HK-2 (cell line): Measurements from ENCODE around the gene GSTA2.
A peak's percentile ranks its signal among the peaks of the same experiment; 100 is the strongest.
"Not testable (repeated sequence)": the region's sequence is repeated elsewhere in the genome, so short reads cannot be mapped to it uniquely, and the experiment has no call there.

Experiments
- DNase-seq: peaks from one replicate; pipeline ENCODE4 v3.0.0-alpha.2; 2018; ENCODE audit not compliant: unreplicated experiment

GSTA2 gene

DNA sequence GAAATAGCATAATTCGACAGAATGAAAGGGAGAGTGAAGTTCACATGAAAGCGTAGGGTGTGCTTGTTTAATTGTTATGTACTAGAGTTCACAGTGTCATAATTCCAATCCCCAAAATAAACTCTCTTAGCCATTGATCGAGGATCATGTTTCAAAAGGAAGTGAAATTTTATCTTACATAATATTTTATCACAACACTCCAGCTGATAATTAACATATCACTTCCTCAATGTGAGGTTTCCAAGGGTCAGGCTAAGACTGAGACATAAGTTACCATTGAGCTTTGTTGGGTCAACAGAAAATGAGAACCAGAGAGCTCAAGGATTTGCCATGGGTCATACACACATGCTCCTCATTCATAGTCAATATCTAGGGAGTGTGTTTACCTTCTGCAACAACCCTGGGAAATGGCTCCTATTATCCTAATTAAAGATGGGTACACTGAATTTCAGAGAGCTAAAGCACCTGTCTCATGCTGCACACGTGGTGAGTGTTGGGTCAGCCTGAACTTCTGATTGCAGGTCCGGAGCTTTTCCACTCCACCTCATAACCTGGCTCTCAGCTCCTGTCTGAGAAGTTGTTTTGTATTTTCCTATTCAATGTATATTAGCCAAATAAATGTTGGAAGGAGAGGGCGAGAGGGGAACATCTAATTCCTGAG lies 3.0 kb downstream of the GSTA2 start:
- no peak for DNase-seq

GRCh38 chr6:52759085-52759484 lies 4.2 kb downstream of the GSTA2 start:
- no peak for DNase-seq

DNA sequence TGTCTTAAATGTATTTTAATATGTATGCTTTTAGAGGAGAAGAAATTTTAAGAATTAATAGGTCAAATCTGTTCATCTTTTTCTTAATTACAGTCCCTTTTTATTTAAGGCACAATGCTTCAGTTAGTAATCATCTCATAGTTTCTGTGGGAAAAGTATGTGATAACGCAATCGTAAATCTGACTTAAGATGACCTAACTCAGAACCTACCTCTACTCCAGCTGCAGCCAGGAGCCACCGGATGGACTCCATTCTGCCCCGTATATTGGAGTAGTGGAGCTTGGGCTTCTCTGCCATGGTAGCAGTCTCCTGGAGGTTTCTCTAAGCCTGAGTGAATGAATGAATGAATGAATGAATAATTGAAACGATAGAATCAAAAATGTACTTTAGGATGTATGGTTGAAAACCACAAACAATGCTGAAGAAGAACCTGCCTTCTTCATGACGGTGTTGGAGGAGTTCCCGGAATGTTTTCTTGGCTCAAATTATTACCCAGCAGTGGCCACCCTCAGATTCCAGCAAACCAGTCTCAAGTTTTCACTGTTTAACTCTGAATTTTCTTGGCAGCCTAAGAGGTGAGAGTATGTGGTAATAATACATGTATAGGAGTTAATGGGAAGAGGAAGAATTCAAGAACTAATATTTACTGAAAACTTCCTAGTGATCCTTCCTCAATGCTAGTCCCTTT lies 5.5 kb downstream of the GSTA2 start:
- not testable (repeated sequence) for DNase-seq

- no peak for DNase-seq
Measured at GRCh38 chr6:52754443-52754842, 8.8 kb downstream of the GSTA2 start.

- not testable (repeated sequence) for DNase-seq
Measured at GRCh38 chr6:52753137-52753536, 10.1 kb downstream of the GSTA2 start.

DNA sequence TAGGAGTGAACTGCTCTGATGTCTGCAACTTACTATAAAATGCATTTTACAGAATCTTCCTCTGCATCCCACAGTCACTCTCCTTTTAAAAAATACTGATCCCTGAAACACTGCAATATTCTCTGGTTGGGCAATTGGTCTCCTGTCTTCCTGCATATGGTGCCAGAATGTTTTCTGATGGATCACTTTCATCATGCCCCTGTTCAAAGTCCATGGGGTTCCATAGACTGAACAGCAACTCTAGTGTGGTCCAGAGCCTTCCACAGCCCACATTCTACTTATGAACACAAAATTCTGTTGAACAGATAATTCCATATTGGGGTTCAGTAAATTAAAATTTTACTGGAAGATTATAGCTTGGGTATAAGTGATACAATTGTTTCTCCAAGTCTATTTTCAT lies 11.0 kb downstream of the GSTA2 start:
- no peak for DNase-seq

DNA sequence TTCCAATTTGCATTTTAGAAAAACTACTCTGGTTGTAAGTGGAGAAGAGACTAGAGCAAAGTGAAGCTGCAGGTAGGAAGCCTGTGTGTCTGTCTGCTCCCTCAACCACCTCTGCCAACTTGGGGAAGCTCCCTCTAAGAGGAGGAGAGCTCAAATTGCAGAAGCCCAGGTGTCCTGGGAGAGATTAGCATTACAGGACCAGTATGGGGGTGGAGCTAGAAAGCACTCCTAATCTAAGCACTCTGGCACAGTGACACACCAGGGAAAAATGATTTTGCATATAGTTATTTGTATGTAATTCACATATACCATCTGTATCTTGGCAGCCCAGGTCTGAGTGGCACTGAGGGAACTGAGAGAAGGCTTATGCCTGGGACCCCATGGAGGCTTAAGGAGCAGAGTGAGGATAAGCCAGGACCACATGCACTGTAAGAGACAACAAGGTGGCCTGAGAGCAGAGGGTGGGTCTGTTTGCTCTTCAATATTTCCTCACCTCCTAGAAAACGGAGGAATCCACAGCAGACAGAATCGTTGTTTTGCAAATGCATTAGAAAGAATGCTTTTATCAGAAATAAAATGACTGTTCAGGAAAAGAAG lies 13.6 kb downstream of the GSTA2 start:
- no peak for DNase-seq

DNA sequence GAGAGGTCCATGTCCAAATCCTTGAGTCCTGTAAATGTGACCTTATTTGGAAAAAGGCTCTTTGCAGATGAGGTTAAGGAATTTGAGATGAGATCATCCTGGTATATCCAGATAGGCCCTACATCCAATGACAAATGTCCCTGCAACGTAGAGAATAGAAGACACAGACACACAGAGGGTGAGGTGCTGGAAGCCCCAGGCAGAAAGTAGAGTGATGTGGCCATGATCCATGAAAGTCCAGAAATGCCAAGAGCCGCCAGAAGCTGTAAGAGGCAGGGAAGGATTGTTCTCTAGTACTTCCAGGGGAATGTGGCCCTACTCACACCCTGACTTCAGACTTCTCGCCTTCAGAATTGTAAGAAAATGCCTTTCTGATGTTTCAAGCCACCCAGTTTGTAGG lies 16.0 kb downstream of the GSTA2 start:
- DNase-seq, result not testable (repeated sequence)

DNA sequence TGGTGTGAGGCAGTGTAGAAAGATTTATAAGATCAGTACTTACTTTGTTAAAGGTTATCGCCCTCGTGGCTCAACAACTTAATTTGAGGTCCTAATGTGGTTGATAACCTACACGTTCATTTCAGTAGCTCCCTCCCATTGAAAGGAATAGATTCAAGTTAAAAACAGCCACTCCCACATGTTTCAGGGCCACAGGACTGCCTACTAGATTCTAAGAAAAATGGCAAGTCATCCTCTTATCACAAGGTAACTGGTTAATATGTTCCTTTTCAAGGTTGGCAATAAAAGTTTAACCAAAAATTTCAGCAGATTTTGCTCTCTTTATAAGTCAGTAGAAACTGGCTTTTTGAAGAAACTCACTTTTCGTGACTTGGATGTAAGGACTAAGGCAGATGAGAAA lies 17.1 kb downstream of the GSTA2 start:
- DNase-seq, result no peak

DNA sequence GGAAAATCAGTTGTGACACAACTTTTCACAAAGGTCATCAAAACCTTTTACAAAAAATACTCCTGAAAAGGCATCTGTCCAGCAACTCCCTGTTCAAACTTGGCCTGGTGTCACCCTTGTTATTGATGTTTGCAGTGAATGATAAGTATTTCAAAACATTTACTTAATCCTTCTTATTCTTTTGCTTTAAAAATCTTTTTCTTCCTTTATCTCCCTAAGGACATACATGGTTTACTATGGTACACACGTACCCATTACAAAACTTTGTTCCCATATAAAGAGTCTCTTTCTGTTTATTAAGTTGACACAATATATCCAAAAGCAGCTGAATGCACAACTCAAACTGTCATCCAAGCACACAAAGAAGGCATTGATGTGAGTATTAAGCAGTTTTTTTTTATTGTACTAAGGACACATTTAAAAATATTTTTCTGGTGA lies 17.5 kb downstream of the GSTA2 start:
- DNase-seq, result no peak

- DNase-seq, result no peak
Measured at GRCh38 chr6:52741872-52742271, 21.4 kb downstream of the GSTA2 start.

DNA sequence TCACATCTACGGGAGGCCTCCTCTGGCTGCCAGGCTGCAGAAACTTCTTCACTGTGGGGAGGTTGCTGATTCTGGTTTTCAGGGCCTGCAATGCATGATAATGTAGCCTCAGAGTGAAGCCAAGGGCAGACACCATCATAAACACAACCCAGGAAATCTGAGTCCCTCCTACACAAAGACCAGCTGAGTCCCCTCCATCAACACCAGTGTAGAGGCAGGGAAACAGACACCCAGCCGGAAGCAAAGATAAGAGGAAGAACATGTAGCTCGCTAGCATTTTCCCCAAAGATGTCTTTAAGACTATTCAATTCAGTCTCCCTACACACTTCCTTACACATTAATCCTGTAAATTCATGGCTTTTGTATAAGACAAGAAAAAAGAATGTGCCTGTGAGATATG lies 23.6 kb downstream of the GSTA2 start:
- no peak for DNase-seq

GRCh38 chr6:52739134-52739533 lies 24.1 kb downstream of the GSTA2 start:
- DNase-seq, result no peak

DNA sequence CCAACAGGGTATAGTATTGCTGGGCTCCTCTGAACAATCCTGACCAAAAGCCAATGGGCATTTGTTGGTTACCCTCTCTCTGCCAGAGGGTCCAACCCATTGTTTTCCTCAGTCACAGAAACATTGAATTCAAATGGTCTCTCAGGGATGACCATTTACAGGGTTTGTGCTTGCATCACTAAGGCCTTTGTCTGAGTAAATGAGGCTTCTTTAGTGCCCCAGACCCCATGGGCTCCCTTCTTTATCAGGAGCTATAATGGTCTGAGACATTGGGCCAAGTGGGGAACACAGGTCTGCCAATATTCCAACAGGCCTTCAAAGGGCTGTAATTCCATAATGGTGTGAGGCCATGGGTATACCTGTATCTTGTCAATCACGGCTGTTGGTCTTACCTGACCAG lies 27.1 kb downstream of the GSTA2 start:
- no peak for DNase-seq

DNA sequence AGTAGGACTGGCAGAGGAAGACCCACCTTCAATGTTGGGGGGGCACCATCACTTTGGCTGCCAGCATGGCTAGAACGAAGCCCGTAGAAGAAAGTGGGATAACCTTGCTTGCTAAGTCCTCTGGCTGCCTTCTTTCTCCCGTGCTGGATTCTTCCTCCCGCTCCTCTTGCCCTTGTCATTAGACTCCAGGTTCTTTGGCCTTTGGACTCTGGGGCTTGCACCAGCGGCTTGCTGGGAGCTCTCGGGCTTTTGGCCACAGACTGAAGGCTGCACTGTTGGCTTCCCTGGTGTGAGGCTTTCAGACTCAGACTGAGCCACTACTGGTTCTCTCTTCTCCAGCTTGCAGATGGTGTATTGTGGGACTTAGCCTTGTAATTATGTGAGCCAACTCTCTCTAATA lies 28.2 kb downstream of the GSTA2 start:
- no peak for DNase-seq

- no peak for DNase-seq
Measured at GRCh38 chr6:52734072-52734471, 29.2 kb downstream of the GSTA2 start.

- DNase-seq, result no peak
Measured at GRCh38 chr6:52733172-52733571, 30.1 kb downstream of the GSTA2 start.

DNA sequence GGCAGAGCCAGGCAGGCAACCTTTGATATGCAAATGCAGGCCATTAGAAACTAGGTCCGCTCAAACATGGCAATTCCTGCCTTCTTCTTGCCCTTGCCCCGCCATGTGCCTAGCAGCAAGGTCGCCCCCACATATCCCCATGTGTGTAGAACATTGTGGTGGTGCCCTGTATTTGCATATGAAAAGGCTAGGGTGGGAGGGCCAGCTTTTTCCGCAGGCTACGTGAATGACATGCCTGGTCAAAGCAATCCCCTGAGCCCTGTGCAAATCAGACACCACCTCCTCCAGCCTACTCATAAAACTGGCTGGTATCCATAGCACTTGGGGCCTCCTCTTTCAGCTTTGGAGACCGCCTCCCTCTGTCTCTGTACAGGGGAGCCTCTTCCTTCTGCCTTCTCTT lies 31.6 kb downstream of the GSTA2 start:
- DNase-seq, result no peak

GRCh38 chr6:52729576-52729975 lies 33.7 kb downstream of the GSTA2 start:
- DNase-seq, result no peak

DNA sequence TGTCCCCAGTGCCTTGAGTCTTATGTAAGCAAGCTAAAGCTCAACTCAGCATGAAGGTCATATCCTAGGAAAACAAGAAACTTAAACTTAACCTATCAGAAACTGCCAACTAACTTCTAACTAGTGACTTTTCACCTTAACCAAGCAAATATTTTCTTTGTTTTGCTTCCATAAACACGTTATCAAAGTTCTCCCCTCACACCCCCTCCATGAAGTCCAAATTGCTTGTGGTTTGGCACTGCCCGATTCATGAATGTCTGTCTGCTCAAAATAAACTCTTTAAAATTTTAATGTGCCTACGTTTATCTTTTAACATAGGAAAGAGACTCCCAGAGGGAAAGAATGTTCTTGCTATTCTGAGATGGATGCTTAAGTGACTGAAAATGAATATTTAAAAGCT lies 34.9 kb downstream of the GSTA2 start:
- no peak for DNase-seq

DNA sequence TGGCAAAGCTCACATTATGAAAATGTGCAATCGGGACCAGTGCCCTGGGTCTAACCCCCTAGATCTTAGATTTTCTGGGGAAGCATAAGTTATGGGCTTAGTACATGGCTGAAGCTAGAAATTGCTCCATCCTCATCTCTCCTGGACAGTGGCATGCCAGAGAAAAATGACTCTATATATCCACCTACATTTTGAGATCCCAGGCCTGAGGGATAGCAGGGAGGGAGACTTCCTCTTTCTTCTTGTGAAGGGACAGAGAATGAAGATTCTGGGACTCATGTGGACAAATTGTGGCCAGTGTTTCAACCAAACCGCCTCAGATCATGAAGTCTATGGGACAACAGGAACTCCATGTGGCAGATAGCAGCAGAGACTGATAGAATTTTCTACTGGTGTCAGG lies 35.4 kb downstream of the GSTA2 start:
- no peak for DNase-seq

GRCh38 chr6:52726741-52727535 lies 36.3 kb downstream of the GSTA2 start:
- DNase-seq, result peak; percentile 66

DNA sequence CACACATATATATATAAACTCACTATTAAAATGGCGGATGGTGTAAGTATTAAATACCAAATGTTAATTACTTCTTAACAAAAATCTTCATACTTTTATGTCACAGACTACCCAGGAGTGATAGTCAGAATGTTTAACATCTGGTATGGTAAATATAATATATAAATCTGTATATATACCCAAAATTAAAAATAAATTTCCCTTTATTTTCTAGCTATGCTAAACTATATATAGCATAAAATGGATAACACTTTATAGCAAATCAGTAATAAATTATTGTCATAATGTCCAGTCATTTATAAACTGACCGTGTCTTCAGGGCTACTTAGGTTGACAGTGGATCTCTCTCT lies 37.1 kb downstream of the GSTA2 start:
- DNase-seq, result no peak
